Dermis microvascular lymphatic vessel endothelial cell (primary cell): Measurements from ENCODE around the gene IL4. TPM values are rescaled to one million over a fixed set of nuclear protein-coding genes. Genes with fewer than 3 reads are reported as not detected.
"Not testable (repeated sequence)": the region's sequence is repeated elsewhere in the genome, so short reads cannot be mapped to it uniquely, and the experiment has no call there.

Experiments
- DNase-seq, 2 donors: peaks; one replicate each; pipeline versions ENCODE4 v3.0.0 to v3.0.0-alpha.2; 2010; ENCODE audit warnings: low read depth in 2 of 2
- total RNA-seq: library from RNA; depleted of rRNA; stranded (reverse); fragments of >200 nt; gene quantifications from 2 replicates; pipeline ENCODE4 v1.2.1, GENCODE V29; 2014

Gene IL4
- not detected in 2 replicates for total RNA-seq

- DNase-seq: no peak
Measured at GRCh38 chr5:132673939-132674630, at the start of gene IL4. Gene IL4 (plus strand): TSS chr5:132673989. CDS start chr5:132674051, 62 bp downstream.

GRCh38 chr5:132627470-132627869, 46.3 kb upstream of the IL4 start:
- no peak for DNase-seq

- DNase-seq: no peak
Measured at GRCh38 chr5:132628814-132629213, 45.0 kb upstream of the IL4 start.

- peak in 1 of 2 donors; percentile 15 for DNase-seq
Measured at GRCh38 chr5:132629230-132629944, 44.4 kb upstream of the IL4 start.

GRCh38 chr5:132633587-132633986, 40.2 kb upstream of the IL4 start:
- not testable (repeated sequence) for DNase-seq

GRCh38 chr5:132635873-132636272, 37.9 kb upstream of the IL4 start:
- DNase-seq: no peak

- DNase-seq: no peak
Measured at GRCh38 chr5:132637241-132637640, 36.5 kb upstream of the IL4 start.

GRCh38 chr5:132639706-132640130, 34.1 kb upstream of the IL4 start:
- DNase-seq: peak in 1 of 2 donors; percentile 24

- DNase-seq: no peak
Measured at GRCh38 chr5:132640613-132641012, 33.2 kb upstream of the IL4 start.

GRCh38 chr5:132641241-132641723, 32.5 kb upstream of the IL4 start:
- no peak for DNase-seq

GRCh38 chr5:132641841-132642240, 31.9 kb upstream of the IL4 start:
- DNase-seq: no peak

GRCh38 chr5:132644177-132644576, 29.6 kb upstream of the IL4 start:
- no peak for DNase-seq

- DNase-seq: no peak
Measured at GRCh38 chr5:132646583-132647266, 27.1 kb upstream of the IL4 start.

- no peak for DNase-seq
Measured at GRCh38 chr5:132647473-132647872, 26.3 kb upstream of the IL4 start.

GRCh38 chr5:132648355-132648754, 25.4 kb upstream of the IL4 start:
- no peak for DNase-seq

- DNase-seq: no peak
Measured at GRCh38 chr5:132651838-132652469, 21.8 kb upstream of the IL4 start.

GRCh38 chr5:132653716-132654115, 20.1 kb upstream of the IL4 start:
- no peak for DNase-seq

- peak in 1 of 2 donors; percentile 28 for DNase-seq
Measured at GRCh38 chr5:132655821-132656773, 17.7 kb upstream of the IL4 start.

GRCh38 chr5:132656774-132657355, 16.9 kb upstream of the IL4 start:
- no peak for DNase-seq

GRCh38 chr5:132657676-132658380, 16.0 kb upstream of the IL4 start, which contains the start of gene IL13:
Gene IL13 (plus strand): TSS chr5:132658173. CDS start chr5:132658187, 14 bp downstream.
- DNase-seq: no peak
